ENCODE data around the gene CHD2. TPM values are rescaled to one million over a fixed set of nuclear protein-coding genes. Genes with fewer than 3 reads are reported as not detected.

CHD2 gene
- total RNA-seq, 2 donors from 2014 or later: 31.1 to 37.9 TPM

GRCh38 chr15:92880796-92881195, 19.3 kb upstream of the CHD2 start:
- Histone ChIP-seq H3K36me3 (peaks cover 10% of the 10 kb centered on the region), H3K4me3 (no peak overlapping the region), H3K27me3 (no peaks in the 10 kb centered on the region), H3K9me3 (no peaks in the 10 kb centered on the region), H3K4me1 (peaks cover 0 to 27% of the 10 kb centered on the region in 2 donors), H3K27ac (peak overlapping the region; percentile 91)
- no peak for DNase-seq (ENCODE audit: low spot score)
- TF ChIP-seq CTCF (IDR thresholded peaks at IDR 0.05): no peak

GRCh38 chr15:92881211-92881754, 18.8 kb upstream of the CHD2 start:
- Histone ChIP-seq H3K36me3 (peaks cover 13% of the 10 kb centered on the region), H3K9me3 (no peaks in the 10 kb centered on the region), H3K4me3 (peak overlapping the region in 1 of 2 donors; percentile 45), H3K27ac (peak overlapping the region; percentile 91), H3K4me1 (peaks cover 0 to 30% of the 10 kb centered on the region in 2 donors), H3K27me3 (no peaks in the 10 kb centered on the region)
- no peak for DNase-seq (ENCODE audit: low spot score)
- TF ChIP-seq CTCF (IDR thresholded peaks at IDR 0.05): no peak

GRCh38 chr15:92881802-92882696, 18.1 kb upstream of the CHD2 start:
- Histone ChIP-seq H3K27ac (peak overlapping the region; percentile 91 to 100), H3K9me3 (no peaks in the 10 kb centered on the region), H3K4me3 (peak overlapping the region; percentile 84 to 100), H3K4me1 (peaks cover 0 to 38% of the 10 kb centered on the region in 2 donors), H3K27me3 (no peaks in the 10 kb centered on the region), H3K36me3 (peaks cover 21% of the 10 kb centered on the region)
- DNase-seq (ENCODE audit: low spot score): peak; percentile 100
- no peak for TF ChIP-seq CTCF (IDR thresholded peaks at IDR 0.05)

- DNase-seq (ENCODE audit: low spot score): no peak
- no peak for TF ChIP-seq CTCF (IDR thresholded peaks at IDR 0.05)
Measured at GRCh38 chr15:92882697-92883162, 17.4 kb upstream of the CHD2 start.

GRCh38 chr15:92883163-92883875, 16.8 kb upstream of the CHD2 start:
- Histone ChIP-seq H3K9me3 (no peaks in the 10 kb centered on the region), H3K4me3 (peak overlapping the region; percentile 84 to 100), H3K27me3 (no peaks in the 10 kb centered on the region), H3K4me1 (peaks cover 0 to 46% of the 10 kb centered on the region in 2 donors), H3K27ac (peak overlapping the region; percentile 99 to 100), H3K36me3 (peaks cover 30% of the 10 kb centered on the region)
- no peak for TF ChIP-seq CTCF (IDR thresholded peaks at IDR 0.05)
- no peak for DNase-seq (ENCODE audit: low spot score)

More at GRCh38 chr15:92882697-92883162, 17.4 kb upstream of the CHD2 start:
- no peaks in the 10 kb centered on the region for H3K27me3 ChIP-seq
- peak overlapping the region; percentile 84 to 100 for H3K4me3 ChIP-seq
- peaks cover 0 to 44% of the 10 kb centered on the region in 2 donors for H3K4me1 ChIP-seq
- H3K27ac ChIP-seq: peak overlapping the region; percentile 99 to 100
- no peaks in the 10 kb centered on the region for H3K9me3 ChIP-seq
- peaks cover 26% of the 10 kb centered on the region for H3K36me3 ChIP-seq

Measured in right atrium auricular region (tissue), 2 donors.